GM19395 (cell line): ENCODE measurements around the gene TLCD3A.
"Not testable (repeated sequence)": the region's sequence is repeated elsewhere in the genome, so short reads cannot be mapped to it uniquely, and the experiment has no call there.

Experiments used
- ATAC-seq: cut with Tn5 transposase; IDR thresholded peaks from one replicate; pipeline ENCODE4 v1.9.1; 2021; ENCODE audit warnings: mild to moderate bottlenecking, moderate library complexity; ENCODE audit not compliant: unreplicated experiment

Gene TLCD3A

GRCh38 chr17:732067-732901, at the start of gene TLCD3A:
Gene TLCD3A, plus strand, starts transcription at chr17:732596. Its CDS starts 52 bp downstream, at chr17:732648.
- ATAC-seq, result peak; percentile 51

DNA sequence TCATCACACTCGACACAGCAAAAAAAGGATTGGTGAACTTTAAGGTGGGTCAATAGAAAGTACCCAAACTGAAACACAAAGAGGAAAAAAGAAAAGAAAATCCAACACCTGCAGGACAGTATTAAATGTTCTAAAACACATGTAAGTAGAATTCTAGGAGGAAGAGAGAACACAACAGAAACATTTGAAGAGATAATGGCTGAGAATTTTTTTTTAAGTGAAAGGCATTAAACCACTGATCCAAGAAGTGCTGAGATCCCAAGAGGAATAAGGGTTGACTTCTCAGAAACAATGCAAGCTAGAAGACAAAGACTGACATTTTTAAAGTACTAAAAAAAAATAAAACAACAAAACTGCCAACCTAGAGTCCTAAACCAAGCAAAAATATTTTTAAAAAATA, 49.4 kb upstream of the TLCD3A start:
- no peak for ATAC-seq

GRCh38 chr17:683499-684254, 48.7 kb upstream of the TLCD3A start:
- no peak for ATAC-seq

- ATAC-seq, result no peak
These were observed 47.4 kb upstream of the TLCD3A start for GRCh38 chr17:685006-685405.

DNA sequence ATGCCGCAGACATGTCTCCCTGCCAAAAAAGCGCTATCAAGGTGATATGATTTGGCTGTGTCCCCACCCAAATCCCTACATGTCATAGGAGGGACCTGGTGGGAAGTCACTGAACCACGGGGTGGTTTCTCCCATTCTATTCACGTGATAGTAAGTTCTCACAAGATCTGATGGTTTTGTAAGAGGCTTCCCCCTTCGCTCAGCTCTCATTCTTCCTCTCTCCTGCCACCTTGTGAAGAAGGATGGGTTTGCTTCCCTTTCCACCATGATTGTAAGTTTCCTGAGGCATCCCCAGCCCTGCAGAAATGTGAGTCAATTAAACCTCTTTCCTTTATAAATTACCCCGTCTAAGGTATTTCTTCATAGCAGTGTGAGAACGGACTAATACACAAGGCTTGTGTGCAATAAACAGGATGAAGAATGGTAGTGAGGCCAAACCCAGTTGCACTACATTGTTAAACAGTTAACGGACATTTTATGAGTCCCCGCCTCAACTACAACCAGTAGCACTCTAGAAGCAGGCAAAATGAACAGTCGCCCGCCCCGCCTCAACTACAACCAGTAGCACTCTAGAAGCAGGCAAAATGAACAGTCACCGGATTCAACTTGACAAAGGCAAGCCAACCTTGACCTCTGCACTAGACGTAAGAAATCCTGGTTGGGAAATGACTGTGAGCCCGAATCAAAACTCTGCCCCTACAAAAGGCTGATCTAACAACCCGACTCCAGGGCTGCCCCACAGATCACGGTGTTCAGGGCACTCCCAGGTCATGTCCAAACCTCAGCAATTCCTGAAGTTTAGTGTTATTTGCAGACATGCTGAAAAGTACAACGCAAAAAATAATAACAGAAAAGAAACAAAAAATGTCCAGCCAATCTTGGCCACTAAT, 44.1 kb upstream of the TLCD3A start:
- no peak for ATAC-seq

- ATAC-seq, result no peak
These were observed 42.7 kb upstream of the TLCD3A start for GRCh38 chr17:689556-690275.

DNA sequence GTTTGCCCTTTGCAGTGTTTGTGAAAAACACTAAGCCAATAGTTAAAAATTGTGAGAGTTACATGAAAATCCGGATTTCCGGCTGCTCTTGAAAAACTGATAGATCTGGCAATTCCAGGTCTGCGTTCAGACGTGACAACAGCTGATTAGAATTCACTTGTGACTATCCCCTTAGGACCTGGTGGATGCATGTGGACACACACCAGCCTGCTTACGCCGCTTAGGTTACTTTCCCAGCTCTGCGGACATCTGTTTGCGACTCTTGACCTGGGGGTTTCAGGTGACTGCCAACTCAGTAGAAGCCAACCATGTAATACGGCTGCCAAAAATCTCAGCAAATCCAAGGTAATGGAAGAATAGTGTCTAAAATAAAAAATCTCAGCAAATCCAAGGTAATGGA, 42.0 kb upstream of the TLCD3A start:
- ATAC-seq, result no peak

GRCh38 chr17:691423-691822, 41.0 kb upstream of the TLCD3A start:
- ATAC-seq, result no peak

DNA sequence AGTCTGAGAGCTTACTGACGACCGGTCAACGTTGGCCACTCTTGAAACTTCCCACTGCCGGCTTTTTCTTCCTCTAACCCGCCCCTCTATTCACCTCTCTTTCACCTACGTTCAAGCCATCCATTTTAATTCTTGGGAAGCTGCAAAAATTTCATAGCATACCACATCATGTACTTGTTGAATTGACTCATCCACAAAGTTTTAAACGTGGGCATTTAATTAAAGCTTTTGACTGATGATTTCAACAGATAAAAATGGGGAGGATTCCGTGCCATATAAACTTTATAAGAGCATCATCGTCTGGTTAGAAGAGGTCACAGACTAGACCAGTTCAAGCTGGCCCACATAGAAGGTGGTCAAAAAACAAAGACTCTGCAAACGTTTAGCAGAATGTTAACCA, 40.3 kb upstream of the TLCD3A start:
- ATAC-seq, result no peak

- no peak for ATAC-seq
These were observed 38.4 kb upstream of the TLCD3A start for GRCh38 chr17:693791-694638.

- no peak for ATAC-seq
These were observed 36.0 kb upstream of the TLCD3A start for GRCh38 chr17:696369-696768.

DNA sequence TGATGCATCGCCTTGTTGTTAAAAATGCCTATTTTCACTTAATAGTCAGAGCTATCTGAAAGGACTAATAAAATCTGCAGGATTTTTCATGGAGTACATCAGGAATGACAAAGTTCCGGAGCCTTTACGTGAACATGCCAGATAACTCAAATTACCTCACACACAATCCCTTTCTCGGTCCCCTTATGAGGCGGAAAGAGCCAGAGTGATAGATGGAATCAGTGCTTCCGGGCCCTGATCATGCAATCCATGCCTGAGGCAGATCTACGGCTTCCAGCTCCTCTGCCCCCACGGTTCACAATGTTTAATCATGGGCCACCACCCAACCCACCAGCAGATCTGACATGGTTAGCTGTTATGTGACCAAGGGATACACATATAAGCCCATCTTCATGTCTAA, 34.7 kb upstream of the TLCD3A start:
- no peak for ATAC-seq

GRCh38 chr17:698096-698495, 34.3 kb upstream of the TLCD3A start:
- not testable (repeated sequence) for ATAC-seq

GRCh38 chr17:699345-699744, 33.1 kb upstream of the TLCD3A start:
- ATAC-seq, result no peak

DNA sequence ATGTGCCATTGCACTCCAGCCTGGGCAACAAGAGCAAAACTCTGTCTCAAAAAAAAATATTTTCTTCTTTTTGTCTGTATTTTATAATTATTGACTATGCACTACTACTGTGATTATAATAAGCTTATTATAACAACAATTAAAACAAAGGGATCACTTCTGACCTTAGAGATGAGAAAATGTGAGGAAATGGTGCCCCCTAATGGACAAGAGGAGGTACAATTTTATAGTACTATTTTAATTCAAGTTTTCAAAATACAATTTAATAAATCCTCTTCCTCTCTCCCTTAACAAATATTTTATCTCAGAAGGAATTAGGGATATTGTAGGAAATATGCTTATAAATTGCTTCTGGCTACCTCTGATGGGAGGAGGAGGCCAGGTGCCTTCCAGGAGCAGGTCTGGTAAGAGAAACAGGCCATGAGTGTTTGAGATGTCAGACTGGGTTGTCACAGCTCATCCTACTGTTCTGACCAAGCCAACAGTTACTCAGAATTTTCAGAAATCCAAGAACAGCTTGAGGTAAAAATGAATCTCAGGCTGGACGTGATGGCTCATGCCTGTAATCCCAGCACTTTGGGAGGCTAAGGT, 31.8 kb upstream of the TLCD3A start:
- no peak for ATAC-seq

DNA sequence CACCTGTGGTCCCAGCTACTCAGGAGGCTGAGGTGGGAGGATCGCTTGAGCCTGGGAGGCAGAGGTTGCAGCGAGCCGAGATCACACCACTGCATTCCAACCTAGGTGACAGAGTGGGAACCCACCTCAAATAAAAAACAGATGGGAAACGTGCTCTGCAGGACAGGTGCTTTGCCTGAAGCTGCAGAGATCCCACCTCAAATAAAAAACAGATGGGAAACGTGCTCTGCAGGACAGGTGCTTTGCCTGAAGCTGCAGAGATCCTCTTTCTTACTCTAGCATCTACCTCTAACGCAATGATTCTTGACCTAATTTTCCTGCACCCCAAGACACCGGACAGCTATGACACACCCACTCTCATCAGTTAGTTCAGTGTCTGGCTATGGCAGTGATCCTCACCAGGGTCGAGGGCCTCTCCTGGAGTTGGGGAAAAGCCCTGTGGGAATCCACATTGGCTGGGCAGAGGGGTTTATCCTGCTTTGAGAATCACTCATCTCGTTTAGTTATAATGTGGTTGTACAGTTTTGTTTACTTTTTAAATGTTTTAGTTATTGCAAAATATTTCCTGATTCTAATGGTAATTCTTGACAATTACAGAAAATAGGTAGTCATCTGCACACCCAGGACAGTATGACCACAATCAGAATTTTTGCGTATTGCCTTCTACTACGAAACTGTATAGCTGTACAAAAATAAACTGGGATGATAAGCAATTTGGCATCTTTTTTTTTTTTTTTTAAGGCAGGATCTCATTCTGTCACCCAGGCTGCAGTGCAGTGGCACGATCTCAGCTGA, 29.1 kb upstream of the TLCD3A start:
- ATAC-seq, result no peak

DNA sequence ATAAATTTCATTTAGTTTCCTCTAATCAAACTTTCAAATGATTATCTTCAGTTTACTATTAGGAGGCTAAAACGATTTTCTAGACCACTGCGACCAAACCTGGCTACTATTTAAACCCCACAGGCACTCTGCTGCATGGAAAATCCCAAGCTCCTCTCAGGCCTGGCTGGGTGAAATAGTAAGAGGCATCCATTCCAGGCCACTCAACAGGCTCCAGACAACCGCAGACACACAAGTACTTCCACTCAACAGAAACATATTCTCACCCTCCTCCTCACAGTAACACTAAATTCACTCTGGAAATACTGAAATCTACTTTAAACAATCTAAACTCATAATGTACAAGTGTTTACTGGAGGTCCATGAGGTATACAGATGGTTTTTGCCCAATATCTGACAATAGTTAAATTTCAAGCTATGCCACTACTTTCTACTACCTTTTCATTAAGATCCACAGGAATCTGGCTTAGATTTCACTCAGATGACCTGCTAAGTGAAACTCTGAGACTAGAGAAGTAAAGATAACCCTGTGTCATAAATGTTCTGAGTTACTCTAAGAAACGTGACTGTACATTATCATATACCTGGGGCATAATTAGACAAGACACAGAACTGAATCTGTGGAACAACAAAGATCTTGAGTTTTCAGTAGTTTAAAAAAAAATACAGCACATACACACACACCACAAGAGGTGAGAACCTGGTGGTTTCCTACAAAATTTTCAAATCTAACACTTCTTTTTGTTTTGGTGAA, 28.1 kb upstream of the TLCD3A start:
- no peak for ATAC-seq

DNA sequence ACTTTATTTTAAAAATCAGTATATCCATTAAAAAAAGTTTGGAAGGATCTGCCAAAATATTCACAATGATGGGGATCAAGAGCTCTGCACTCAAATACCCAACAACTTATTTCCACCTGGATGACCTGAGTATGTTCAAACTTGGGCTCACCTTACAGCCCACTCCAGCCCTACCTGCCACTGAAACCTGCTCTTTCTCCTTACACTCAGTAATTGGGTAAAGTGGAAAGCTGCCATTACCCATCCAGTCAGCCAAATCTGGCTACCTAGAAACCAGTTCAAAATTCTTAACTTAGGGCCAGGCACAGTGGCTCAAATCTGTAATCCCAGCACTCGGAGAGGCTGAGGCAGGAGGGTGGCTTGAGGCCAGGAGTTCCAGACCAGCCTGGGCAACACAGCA, 27.4 kb upstream of the TLCD3A start:
- ATAC-seq, result no peak
